Bone marrow (tissue), 2 donors: ENCODE results near the gene ARAF.
"Not testable (repeated sequence)": the region's sequence is repeated elsewhere in the genome, so short reads cannot be mapped to it uniquely, and the experiment has no call there.

ENCODE experiments used
- DNase-seq, 2 donors: peaks; one replicate each; lab custom pipeline; 2025; lab: John Stamatoyannopoulos, UW

ARAF gene

DNA sequence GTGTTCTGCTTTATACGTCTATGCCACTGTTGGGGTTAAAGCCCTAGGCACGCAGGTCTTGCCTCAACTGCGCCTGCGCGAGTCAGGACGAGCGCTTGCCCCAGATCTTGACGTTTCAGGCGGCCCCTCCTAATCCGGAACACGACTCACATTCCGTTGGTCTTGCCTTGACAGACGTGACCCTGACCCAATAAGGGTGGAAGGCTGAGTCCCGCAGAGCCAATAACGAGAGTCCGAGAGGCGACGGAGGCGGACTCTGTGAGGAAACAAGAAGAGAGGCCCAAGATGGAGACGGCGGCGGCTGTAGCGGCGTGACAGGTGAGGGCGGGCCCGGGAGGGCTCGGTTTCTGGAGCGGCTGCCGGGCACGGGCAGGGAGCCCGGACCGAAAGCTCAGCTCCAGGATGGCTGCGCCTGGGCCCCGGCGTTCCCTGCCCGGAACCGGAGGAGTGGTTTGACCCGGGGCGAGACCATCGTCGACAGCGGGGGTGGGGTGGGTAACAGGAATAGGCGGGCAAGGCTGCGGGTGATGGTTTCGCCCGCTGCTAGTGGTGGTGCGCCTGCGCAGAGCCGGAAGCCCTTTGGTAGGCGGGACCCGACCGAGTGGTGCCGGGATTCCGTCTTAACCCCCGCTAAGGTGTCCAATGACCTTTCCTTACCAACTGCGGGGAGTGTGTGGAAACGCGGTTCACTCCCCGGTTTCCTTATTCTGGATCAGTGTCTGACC, at the start of gene ARAF:
Gene ARAF, plus strand, starts transcription at position 272 of the 725 bp plus-strand sequence. CDS start 1,763 bp downstream, outside the sequence.
- DNase-seq, result peak; percentile 85 to 93

DNA sequence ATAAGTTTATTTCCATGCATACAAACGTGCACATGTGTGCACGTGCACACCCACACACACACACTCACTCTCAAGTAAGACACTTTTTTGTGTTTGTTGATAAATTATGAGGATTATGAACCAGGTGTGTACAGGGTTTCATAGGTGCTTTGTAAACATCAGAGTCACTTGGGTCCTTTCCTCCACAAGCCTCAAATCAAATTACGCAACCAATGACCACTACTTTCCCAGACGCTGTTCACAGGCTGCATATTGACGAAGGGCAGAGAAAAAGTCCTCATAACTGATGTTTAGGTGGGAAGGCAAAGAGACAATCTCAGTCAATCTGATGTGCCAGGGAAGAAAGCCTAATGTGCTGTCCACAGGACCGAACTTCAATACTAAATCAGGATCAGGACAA, 48.6 kb upstream of the ARAF start:
- not testable (repeated sequence) for DNase-seq

DNA sequence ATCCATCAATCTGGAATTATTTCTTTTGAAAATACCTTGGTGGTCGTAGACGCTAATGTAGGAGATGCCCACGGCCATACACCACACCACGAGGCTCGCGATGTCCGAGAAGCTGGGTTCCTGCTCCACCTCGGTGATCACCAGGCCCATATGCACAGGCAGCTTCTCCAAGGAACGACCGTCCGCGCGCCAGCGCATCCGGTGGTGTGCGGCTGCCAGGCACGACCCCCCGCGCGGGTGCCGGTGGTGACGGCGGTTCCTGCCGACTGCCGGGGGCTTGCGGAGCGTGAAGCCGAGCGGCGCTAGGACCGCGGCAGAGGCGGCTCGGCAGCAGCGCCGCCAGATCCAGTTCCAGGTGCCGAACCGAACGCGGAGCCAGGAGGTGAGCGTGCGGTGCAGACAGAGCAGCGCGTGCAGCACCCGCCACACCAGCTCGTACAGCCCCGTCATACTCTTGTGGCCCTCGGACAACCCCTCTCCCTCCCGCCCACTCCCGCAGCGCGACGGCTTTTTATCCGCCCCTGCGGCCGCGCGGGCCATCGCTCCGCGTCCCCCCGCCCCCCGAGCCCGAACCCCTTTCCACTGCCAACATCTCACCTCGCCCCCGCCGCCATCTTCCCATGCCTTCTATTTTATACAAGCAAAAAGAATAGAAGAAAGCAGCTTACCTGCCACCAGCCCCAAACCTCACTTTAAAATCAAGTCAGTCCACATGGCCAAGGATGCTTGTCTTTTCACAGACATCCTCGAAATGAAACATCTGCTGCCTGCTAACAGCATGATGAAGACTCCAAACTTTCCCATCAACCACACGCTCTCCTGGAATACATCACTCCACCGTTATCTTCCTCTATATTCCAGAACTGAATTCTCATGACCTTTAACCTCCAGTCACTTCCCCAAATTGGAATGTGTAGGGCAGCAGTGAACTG, 47.7 kb upstream of the ARAF start:
- not testable (repeated sequence) for DNase-seq

DNA sequence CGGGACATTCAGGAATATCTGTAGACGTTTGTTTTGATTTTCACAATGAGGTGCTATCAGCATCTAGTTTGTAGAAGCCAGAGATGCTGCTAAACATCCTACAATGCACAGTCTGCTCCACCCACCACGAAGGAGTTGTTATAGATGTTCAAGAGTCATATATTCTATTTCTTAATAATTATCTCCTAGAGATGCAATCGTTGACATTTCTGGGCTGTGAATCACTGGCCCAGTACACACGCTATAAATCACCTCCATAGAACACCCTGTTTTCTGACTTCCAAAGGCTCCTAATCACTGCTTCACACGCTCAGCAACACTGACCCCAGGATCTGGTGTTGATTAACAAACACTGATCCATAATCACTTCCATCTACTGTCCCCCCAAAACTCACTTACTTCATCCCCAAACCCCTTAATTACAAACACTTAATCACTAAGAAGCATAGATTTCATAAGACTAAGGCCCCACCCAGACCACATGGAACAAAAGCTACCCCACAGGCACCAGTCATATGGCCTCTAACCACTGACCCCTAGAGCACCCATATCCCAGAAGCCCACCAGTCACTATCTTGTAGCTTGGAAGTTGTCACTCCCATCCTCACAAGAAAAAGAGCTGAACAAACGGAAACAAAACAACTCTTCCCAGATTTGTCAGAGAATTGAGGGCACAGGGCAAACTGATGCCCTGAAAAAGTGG, 46.3 kb upstream of the ARAF start:
- DNase-seq, result no peak

DNA sequence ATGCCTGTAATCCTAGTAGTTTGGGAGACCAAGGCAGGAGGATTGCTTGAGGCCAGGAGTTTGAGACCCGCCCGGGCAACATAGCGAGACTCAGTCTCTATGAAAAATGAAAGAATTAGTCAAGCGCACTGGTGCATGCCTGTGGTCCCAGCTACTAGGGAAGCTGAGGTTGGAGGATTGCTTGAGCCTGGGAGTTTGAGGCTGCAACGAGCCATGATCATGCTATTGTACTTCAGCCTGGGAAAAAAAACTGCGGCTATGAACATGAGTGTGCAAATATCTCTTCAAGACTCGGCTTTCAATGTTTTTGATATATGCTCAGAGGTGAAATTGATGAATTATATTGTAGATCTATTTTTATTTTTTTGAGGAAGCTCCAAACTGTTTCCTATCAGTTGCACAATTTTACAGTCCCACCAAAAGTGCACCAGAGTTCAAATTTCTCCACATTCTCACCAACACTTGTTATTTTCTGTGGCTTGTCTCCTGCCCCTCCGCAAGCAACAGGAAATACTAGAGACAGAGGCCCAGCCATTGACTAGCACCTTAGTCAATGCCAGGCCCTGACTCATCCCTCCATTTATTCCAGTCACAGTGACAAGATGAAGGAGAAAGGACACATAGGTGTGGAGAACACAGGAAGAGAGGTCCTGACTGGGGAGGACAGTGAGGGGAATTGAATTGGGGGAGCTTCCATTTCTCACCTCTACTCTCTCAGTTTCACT, 44.9 kb upstream of the ARAF start:
- DNase-seq, result no peak

DNA sequence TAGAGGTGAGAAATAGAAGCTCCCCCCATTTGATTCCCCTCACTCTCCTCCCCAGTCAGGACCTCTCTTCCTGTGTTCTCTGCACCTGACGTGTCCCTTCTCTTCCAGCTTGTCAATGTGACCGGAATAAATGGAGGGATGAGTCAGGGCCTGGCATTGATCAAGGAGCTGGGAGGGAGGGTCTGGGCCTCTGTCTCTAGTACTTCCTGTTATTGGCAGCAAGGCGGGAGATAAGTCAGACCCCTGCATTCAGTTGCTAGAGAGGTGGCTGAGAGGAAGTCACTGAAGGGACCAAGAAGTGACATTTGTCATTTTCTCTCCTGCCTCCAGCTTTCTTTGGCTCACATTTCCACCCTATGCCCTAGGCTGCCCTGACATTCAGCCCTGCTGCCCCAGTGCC, 42.9 kb upstream of the ARAF start:
- no peak for DNase-seq

DNA sequence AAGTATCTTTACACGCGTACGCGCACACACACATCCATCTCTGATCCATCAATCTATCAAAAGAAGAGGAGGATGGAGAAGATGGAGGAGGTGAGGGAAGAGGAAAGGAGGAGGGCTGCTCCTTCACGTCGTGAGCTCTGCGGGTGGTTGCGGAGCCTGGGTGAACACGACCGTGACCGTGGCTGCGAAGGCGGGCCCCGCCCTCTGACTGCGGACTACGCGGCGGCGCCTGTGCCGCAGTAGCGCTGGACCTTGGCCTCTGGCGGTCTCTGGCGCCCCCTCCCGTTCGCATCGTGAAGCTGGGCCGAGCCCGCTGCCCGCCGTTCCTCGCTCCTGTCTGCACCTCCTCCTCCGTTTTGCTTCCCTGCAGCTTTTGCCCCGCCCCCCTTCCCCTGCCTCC, 37.7 kb upstream of the ARAF start:
- peak; percentile 48 to 51 for DNase-seq

DNA sequence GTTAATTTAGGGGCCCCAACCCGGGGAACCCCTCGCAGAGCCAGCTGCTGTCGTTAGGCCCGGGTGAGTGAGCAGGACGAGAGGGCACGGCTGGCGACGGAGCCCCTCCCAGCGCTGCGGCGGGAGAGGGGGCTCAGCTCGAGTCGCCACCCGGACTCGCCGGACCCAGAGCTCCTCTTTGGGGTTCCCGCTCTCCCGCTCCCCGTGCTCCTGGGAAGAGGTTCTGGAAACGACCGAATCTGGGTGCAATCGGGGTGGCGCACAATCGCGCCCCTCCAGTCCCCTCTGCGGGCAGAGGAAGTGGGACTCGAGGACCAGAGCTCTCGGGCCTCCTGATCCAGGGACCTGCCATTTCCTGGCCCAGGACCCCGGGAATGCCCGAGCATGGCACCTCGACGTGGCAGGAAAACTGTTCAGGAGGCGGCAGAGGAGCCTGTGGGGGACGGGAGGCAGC, 37.3 kb upstream of the ARAF start:
- DNase-seq, result no peak

DNA sequence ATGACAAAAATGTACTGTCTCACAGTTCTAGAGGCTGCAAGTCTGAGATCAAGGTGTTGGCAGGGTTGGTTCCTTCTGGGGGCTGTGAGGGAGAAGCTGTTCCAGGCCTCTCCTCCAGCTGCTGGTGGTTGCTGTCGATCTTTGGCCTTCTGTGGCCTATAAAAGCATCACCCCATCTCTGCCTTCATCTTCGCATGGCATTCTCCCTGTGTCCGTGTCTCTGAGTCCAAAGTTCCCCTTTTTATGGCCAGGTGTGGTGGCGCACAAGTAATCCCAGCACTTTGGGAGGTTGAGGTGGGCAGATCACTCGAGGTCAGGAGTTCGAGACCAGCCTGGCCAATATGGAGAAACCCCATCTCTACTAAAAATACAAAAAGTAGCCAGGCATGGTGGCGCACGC, 31.5 kb upstream of the ARAF start:
- DNase-seq, result no peak

DNA sequence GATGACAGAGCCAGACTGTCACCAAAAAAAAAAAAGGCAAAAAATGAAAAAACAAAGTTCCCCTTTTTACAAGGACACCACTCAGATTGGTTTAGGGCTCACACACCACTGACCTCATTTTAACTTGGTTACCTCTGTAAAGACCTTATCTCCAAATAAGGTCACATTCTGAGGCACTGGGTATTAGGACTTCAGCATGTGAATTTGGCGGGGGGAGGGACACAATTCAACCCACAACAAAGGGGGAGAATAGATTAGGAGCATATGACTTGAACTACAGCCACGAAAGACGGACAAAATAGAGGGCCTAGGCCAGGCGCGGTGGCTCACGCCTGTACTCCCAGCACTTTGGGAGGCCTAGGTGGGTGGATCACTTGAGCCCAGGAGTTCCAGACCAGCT, 31.0 kb upstream of the ARAF start:
- no peak for DNase-seq

DNA sequence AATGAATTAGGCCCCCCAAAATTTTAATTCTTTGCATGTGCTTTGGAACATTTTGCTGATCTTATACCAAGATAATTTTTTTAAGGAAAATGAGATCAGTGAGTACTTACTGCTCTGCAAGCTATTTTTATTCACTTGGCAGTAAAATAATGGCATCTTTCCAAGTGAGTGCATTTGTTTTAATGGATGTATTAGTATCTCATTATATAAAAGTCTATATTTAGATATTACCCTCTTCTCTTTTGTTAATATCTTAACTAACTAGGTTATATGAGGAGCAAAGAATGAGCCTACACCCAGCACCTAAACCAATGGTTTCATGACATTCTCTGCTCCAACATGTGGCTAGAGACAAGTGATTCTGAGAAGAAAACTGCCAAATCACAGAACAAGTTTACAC, 21.1 kb upstream of the ARAF start:
- no peak for DNase-seq

DNA sequence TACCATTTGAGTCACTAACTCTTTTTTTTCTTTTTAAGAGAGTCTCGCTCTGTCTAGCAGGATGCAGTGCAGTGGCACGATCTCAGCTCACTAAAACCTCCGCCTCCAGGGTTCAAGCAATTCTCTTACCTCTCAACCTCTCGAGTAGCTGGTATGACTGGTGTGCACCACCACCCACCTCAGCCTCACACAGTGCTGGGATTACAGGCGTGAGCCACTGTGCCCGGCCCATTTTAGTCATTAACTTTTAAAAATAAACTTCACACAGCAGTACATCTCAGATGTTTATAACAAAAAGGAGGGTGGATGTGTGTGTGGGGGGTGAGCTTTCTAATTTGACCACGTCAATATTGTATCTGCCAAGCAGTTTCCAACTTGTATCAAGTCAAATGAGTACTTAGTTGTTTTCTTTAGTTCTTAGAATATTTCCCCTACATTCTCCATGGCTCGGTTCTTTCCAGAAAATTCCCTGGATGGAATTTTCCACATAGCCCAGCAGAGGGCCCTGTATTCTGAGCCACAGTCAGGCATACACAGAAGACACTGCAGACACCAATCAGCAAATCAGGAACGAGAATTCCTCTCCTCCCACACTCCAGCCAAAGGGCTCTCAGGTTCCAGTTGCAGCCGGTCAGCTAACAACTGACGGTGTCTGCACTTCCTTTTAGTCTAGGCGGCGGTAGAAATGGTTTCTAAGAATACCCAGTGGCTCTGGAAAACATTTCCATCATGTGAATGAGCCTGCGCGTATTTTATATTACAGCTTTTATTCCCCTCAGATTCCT, 20.1 kb upstream of the ARAF start:
- DNase-seq, result peak in 1 of 2 donors; percentile 50

DNA sequence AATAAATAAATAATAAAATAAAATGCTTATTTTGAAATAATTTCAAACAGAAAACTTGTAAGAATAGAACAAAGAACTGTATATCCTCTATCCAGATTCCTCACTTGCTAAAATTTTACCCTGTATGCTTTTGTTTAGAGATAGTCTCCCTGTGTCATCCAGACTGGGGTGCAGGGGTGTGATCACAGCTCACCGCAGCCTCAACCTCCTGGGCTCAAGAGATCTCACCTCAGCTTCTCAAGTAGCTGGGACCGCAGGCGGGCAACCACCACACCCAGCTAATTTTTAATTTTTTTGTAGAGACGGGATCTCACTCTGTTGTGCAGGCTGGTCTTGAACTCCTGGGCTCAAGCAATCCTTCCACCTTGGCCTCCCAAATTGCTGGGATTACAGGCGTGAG, 17.5 kb upstream of the ARAF start:
- DNase-seq, result no peak

DNA sequence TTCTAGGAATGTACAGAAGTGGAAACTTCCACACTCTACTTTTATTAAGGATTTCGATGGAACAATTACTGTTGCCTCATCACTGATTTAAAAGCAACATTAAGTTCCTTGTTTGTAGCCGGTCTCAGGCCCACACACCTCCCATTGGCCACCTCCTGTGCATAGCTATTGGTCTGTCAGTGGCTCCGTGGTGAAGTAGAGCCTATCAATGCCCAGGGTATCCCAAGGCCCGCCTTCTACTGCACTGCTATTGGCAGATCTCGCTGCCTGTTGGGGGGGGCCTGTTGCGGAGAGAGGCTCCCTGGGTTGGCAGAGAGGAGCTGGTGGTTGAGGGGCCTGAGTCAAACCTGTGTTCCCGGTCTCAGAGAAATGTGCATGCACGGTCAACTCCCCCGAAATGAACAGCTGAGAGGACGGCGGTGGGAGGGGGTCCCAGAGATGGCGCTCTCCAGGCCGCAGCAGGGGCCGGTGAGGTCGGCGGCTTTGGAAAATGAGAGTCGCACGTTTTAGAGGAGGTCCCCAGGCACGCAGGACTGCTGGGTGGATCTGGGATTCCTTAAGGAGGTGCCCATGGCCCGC, 4.9 kb upstream of the ARAF start:
- DNase-seq, result peak; percentile 17 to 82

DNA sequence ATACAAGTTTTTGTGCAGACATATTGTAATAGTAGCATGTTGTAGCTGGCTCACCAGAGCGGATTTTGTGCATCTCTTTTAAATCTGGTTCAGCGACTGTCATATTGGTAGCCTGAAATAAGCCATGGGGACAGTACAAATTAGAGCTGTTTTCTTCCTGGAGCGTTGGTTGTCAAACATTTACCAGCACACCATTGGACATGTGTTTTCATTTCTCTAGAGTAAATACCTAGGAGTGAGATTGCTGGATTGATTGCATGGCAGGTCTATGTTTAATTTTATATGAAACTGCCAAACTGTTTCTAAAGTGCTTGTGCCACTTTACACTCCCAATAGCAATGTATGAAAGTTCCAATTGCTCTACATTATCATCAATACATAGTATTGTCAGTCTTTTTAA, 2.6 kb upstream of the ARAF start:
- no peak for DNase-seq

DNA sequence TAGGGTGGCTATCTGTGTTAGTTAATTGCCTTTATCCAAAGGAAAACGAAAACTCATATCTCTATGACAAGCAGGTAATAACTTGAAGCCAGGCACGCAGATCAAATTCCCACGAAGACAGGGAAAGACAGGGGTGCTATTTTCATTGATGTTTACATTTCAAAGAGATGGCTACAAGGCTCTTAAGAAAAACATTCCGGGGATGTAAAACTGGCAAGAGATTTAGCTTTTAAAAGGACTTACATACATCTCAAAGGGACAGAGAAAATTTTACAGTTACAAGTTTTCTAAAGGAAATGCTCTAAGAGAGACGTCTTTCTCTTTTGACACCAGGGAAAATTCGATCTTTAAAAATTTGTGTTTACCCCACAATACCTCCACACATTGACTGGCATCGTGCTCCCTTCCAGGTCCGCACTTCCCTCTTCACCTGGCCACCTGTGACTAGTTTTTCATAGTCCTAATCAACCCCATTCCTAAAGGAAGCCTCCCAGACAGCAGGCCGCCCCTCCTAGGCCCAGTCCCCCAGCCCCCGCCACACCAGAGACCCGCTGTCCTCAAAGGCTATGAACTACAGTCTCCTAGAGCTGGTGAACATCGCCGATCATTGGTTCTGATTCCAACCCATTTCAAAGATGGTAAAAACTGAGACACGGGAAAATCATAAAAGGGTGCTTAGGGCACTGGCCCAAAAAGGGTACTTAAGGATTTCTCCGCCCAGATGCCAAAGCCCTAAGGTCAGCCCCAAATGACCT, 649 bp upstream of the ARAF start:
- no peak for DNase-seq

DNA sequence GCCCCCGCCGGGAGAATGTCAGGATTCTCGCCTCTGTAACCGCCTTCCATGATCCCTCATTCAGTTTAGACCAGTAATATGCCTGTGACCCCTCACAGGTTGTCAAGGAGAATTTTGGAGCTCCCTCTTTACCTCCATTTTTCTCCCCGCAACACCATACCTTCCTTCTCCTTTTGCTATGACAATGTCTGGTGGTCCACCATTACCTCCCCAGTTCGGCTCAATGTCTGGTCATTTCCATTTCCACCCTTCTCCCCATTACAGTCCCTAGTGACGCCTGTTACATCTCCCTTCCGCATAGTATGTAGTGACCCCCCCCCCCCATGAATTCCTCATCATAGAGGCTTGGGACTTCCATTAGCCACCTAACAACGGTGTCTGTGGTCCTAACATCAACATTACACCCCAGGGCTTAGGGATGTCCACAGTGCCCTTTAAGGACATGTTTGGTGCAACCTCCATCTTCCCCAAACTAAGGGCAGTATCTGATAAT, 700 bp downstream of the ARAF start:
- no peak for DNase-seq

DNA sequence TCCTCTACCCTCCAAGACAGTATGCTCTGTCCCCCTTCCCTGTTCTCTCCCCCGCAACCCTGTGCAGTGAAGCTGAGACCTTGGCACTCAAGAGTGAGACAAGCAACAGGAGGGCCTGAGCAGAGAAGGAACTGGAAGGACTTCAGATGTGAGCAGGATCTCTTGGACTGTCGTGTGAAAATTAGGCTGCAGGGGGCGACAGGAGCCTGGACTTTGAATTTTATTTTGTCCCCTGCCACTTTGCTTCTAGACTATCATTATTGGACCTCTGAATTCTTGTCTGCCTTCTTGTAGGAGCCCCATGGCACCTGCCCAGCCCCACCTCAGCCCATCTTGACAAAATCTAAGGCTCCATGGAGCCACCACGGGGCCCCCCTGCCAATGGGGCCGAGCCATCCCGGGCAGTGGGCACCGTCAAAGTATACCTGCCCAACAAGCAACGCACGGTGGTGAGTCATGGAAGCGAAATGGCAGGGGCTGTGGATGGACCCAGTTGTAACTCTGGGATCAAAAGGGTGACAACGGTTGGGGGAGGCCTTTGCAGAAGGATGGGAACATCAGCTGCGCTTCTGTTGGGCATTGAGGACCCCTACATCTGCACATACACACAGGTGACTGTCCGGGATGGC, 1.7 kb downstream of the ARAF start:
- DNase-seq, result peak; percentile 5 to 40

DNA sequence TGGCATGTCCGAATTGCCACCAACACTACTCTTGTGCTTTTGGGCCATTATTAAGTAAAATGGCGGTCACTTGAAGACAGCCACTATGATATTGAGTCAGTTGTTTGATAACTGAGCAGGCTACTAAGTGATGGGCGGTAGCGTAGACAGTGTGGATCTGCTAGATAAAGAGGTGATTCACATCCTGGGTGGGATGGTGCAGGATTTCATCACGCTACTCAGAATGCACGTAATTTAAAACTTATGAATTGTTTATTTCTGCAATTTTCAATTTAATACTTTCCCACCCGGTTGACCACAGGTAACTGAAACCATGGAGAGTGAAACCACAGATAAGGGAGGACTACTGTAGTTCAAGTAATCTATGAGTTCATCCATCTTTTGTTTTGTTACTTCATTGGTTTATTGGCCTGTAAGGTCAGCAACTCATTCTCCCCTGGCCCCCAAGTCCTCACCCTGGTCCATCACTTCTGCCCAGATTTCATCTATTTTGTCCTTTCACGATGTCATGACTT, 2.9 kb downstream of the ARAF start:
- DNase-seq, result no peak
